H1 (cell line): ENCODE data around the gene EVI2B. TPM values are rescaled to one million over a fixed set of nuclear protein-coding genes. Genes with fewer than 3 reads are reported as not detected.

Experiments
- EP300 ChIP-seq, 2 experiments: IDR thresholded peaks; 1 replicate in 1 of 2; 2 replicates in 1 of 2; pipeline ENCODE4 v1.6.1; 2011 to 2012; ENCODE audit warnings: low read depth in 2 of 2, low read length in 2 of 2, mild to moderate bottlenecking in 2 of 2, borderline replicate concordance in 1 of 2, inconsistent platforms in 1 of 2, moderate library complexity in 1 of 2
- HDAC6 ChIP-seq: IDR thresholded peaks from one replicate; pipeline ENCODE4 v1.7.1; 2012; ENCODE audit warnings: low read depth, mild to moderate bottlenecking, inconsistent platforms, low read length, moderate library complexity
- PHF8 ChIP-seq: fragments of 200-600 bp; sonication (generic); conservative IDR thresholded peaks from 2 replicates; pipeline ENCODE4 v1.7.1; 2012; ENCODE audit warnings: low read depth, mild to moderate bottlenecking, inconsistent platforms, low read length, moderate library complexity
- TEAD4 ChIP-seq: IDR thresholded peaks from 2 replicates; pipeline ENCODE4 v1.6.1; 2012; ENCODE audit warnings: low read depth, low read length, inconsistent platforms, mixed read lengths
- polyA plus RNA-seq, 7 experiments: library from polyadenylated mRNA; depleted of rRNA in 3 of 7; stranded (reverse) in 5 of 7; unstranded in 2 of 7; fragments of >200 nt in 5 of 7; fragments of 200-250 nt in 2 of 7; gene quantifications; 1 replicate in 5 of 7; 2 replicates in 1 of 7; 4 replicates in 1 of 7; pipeline versions ENCODE4 v1.2.1 to v1.2.3, GENCODE V29; 2011 to 2013; ENCODE audit warnings: missing spikeins in 2 of 7, mixed read lengths in 2 of 7
- total RNA-seq: library from RNA; stranded (reverse); fragmentation: NEBNext Ultra II Directional; extraction: Animal tissue kit (Norgen Biotek cat#: 25700); gene quantifications from 2 replicates; pipeline ENCODE4 v1.2.1, GENCODE V29; 2021

EVI2B gene
- total and polyA plus RNA-seq, 2 of the 8 experiments (the other 6 are each of a cell fraction or from before 2014, with no cell fraction given), result not detected

GRCh38 chr17:31293581-31293980, 20.3 kb downstream of the EVI2B start (continued):
- TF ChIP-seq HDAC6 (no peak), PHF8 (no peak), TEAD4 (no peak), EP300 (IDR thresholded peaks at IDR 0.05; ENCODE audit: borderline replicate concordance in 1 of 2, low read depth in 2 of 2, low read length in 2 of 2) (no peak)
